ENCODE data around the gene MXRA8.

MXRA8 gene

DNA sequence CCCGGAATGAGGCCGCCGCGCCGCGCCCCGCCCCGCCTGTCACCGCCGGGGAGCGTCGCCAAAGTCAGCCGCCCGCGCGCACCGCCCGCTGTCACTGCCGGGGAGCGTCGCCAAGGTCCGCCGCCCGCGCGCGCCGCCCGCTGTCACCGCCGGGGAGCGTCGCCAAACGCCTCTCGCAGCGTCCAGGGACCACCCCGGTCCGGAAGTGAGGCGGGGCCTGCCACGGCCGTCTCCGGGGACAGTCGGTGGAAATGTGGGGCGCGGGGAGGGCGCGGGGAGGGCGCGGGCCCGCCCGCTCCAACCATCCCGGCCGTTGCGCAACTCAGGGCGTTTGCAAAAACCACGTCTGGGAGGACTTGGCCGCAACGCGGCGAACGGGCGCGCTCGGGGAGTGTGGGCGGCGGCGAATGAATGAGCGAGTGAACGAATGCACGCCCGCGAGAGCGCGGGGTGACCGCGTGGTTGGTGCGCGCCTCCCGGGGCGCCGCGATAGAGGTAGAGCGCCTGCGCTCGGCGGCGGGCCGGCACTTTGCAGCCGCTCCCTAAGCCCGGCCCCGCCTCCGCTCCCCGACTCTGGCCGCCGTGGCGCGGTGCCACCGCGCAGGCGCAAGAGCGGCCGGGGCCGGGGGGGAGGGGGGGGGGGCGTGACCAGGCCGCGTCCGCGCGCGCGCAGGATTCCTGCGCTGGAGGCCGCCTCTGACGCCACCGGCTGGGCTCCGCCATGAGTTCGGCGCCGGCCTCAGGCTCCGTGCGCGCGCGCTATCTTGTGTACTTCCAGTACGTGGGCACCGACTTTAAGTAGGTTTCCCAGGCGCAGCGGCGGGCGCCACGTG, 50.2 kb downstream of the MXRA8 start, which contains the start of the genes ACAP3 and PUSL1:
TSS of gene ACAP3 (minus strand) at position 8 of the 833 bp plus-strand sequence. CDS start 115 bp downstream, outside the sequence.
TSS of gene PUSL1 (plus strand) at position 675 of the 833 bp plus-strand sequence. CDS start at position 722, 47 bp downstream.
- H3K9me3 ChIP-seq: no peaks in the 10 kb centered on the region
- intact Hi-C loops (cut with DNase I; ENCODE audit: low total_unique reads): no loop called here
- H3K36me3 ChIP-seq: peaks cover 19 to 27% (median 26%) of the 10 kb centered on the region in 3 donors
- H3K27ac ChIP-seq: peak within 1 kb of the TSS; percentile 92 to 97
- DNase-seq: peak; percentile 91 to 95
- peak in 1 of 2 experiments; percentile 7 for TF ChIP-seq CTCF (IDR thresholded peaks at IDR 0.05)
- peak within 1 kb of the TSS; percentile 80 to 94 for H3K4me3 ChIP-seq
- H3K27me3 ChIP-seq: no peaks in the 10 kb centered on the region
- H3K4me1 ChIP-seq: peaks cover 0 to 58% (median 49%) of the 10 kb centered on the region in 4 donors

DNA sequence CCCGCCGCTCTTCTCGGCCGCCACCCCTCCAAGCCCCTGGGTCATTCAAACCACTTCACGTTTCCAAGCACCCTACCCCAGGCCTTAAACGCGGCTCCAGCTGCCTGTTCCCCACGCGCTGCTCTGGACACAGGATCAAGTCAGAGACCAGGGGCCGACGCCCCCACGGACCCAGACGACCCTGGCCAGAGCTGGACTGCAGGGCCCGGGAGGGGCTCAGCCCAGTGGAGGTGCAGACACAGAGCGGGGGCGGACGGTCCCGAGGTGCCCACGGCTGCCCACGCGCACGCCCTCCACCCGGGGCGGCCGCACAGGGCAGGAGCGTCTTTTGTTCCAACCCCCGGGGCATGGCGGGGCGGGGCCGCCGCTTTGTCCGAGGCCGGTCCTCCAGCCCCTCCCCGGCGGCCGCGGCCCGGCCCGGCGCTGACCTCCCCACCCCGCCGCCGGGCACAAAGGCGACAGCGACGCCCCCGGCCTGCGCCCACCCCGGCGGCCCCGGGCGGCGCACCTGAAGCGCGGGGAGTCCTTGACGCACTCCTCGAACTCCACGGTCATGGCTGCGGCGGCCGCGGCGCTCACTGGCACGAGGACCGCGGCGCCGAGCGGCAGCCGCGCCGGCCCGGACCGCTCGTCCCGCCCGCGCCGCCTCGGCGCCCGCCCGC, 51.0 kb downstream of the MXRA8 start:
- intact Hi-C loops (cut with DNase I; ENCODE audit: low total_unique reads): no loop called here
- H3K36me3 ChIP-seq: peaks cover 12 to 20% (median 19%) of the 10 kb centered on the region in 3 donors

GRCh38 chr1:1306661-1307260, 51.6 kb downstream of the MXRA8 start:
- intact Hi-C loops (cut with DNase I; ENCODE audit: low total_unique reads): no loop called here
- Histone ChIP-seq H3K27me3 (no peaks in the 10 kb centered on the region), H3K4me1 (peaks cover 0 to 58% (median 49%) of the 10 kb centered on the region in 4 donors), H3K27ac (peak overlapping the region; percentile 92 to 97), H3K9me3 (no peaks in the 10 kb centered on the region), H3K4me3 (peak overlapping the region; percentile 80 to 94), H3K36me3 (peaks cover 11 to 14% (median 12%) of the 10 kb centered on the region in 3 donors)
- no peak for TF ChIP-seq CTCF (IDR thresholded peaks at IDR 0.05)
- DNase-seq: no peak

More for the DNA sequence above, 51.0 kb downstream of the MXRA8 start:
- Histone ChIP-seq H3K4me1 (peaks cover 0 to 58% (median 49%) of the 10 kb centered on the region in 4 donors), H3K9me3 (no peaks in the 10 kb centered on the region), H3K27ac (peak overlapping the region; percentile 92 to 97), H3K4me3 (peak overlapping the region; percentile 80 to 94), H3K27me3 (no peaks in the 10 kb centered on the region)
- no peak for TF ChIP-seq CTCF (IDR thresholded peaks at IDR 0.05)
- DNase-seq: peak in 1 of 2 donors; percentile 37

DNA sequence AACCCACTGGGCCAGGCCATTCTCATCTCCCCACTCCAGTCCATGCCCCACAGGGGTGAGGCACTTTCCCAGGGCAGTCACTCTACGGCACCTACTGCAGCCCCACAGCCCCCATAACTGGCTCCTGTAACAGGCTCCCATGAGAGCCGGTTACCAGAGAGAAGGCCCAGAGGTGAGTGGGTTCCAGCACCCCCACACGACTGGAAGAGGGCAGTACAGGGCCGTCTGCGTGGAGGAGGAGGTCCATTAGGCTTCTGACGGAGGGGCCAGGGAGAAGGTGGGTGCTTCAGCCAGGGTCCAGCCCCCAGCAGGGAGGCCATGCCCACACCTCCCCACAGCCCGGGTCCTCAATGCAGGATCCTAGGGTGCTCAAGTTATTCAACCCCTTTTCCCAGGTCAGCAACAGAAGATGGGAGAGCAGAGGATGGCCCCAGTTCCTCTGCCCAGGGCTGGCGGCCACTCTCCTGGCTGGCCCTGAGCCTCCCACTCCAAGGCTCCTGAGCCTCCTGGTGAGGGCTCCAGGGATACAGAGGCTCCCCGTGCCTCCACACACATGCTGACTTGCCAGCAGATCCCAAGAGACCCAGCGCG, 52.2 kb downstream of the MXRA8 start:
- TF ChIP-seq CTCF (IDR thresholded peaks at IDR 0.05): no peak
- intact Hi-C loops (cut with DNase I; ENCODE audit: low total_unique reads): no loop called here
- H3K4me3 ChIP-seq: peak overlapping the region; percentile 80 to 94
- peak overlapping the region in 1 of 2 donors; percentile 46 for H3K27ac ChIP-seq
- no peaks in the 10 kb centered on the region for H3K9me3 ChIP-seq
- DNase-seq: no peak
- peaks cover 0 to 58% (median 49%) of the 10 kb centered on the region in 4 donors for H3K4me1 ChIP-seq
- no peaks in the 10 kb centered on the region for H3K27me3 ChIP-seq
- H3K36me3 ChIP-seq: peaks cover 6 to 8% (median 6%) of the 10 kb centered on the region in 3 donors
